SU-DHL-6 (cell line): Measurements from ENCODE around the gene INPP5K.

ENCODE experiments used
- CTCF ChIP-seq: fragments of 200-600 bp; sonication (generic); IDR thresholded peaks from one replicate; pipeline ENCODE4 v1.5.1; 2017; ENCODE audit warnings: antibody characterized with exemption, mild to moderate bottlenecking, low read length, moderate library complexity; ENCODE audit not compliant: insufficient read depth, poor library complexity, severe bottlenecking
- EZH2phosphoT487 ChIP-seq: fragments of 200-600 bp; sonication (generic), shearing (Covaris generic); conservative IDR thresholded peaks from 2 replicates; pipeline ENCODE4 v1.6.1; 2018; ENCODE audit warnings: mild to moderate bottlenecking, antibody characterized with exemption, low read length, moderate library complexity, mixed read lengths

GRCh38 chr17:1481736-1482135, 34.7 kb downstream of the INPP5K start:
- TF ChIP-seq EZH2phosphoT487 (no peak), CTCF (no peak)
